Astrocyte of the cerebellum (primary cell): ENCODE measurements around the gene IL36RN.

Experiments
- DNase-seq: peaks from one replicate; pipeline ENCODE4 v3.0.0-alpha.2; 2011; ENCODE audit warnings: low read depth
- H3K4me3 ChIP-seq: 2 replicates; pipeline ENCODE4 v1.5.1; 2011; ENCODE audit warnings: mild to moderate bottlenecking, low read depth, low read length, moderate library complexity
- CTCF ChIP-seq: IDR thresholded peaks from 2 replicates; pipeline ENCODE4 v1.5.1; 2012; ENCODE audit warnings: low read length, low read depth, moderate library complexity, mild to moderate bottlenecking; ENCODE audit errors: missing control alignments
- in situ Hi-C: cut with HindIII; loops from 2 replicates; pipeline ENCODE4 v1.10.0; 2017; ENCODE audit warnings: low sequenced_read_pairs

The IL36RN gene

GRCh38 chr2:113102133-113102532 is 43.1 kb downstream of the IL36RN start:
- DNase-seq = no peak
- in situ Hi-C loops = no loop called here
- no peak overlapping the region for H3K4me3 ChIP-seq
- TF ChIP-seq CTCF = no peak

DNA sequence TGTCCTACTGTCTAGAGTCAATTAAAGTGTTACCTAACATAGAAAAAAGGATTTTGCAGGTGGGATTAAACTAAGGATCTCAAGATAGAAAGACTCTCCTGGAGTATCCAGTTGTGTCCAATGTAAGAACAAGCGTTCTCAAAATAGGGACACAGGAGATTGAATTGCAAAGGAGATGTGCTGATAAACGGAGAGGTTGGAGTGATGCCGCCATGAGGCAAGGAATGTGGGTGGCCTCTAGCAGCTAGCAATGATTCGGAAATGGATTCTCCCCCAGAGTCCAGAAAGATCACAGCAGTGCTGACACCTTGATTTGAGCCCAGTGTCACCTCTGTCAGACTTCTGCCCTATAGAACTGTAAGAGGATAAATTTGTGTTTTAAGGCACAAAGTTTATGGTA is 44.3 kb downstream of the IL36RN start:
- in situ Hi-C loops = no loop called here
- TF ChIP-seq CTCF = no peak
- no peak overlapping the region for H3K4me3 ChIP-seq
- no peak for DNase-seq

DNA sequence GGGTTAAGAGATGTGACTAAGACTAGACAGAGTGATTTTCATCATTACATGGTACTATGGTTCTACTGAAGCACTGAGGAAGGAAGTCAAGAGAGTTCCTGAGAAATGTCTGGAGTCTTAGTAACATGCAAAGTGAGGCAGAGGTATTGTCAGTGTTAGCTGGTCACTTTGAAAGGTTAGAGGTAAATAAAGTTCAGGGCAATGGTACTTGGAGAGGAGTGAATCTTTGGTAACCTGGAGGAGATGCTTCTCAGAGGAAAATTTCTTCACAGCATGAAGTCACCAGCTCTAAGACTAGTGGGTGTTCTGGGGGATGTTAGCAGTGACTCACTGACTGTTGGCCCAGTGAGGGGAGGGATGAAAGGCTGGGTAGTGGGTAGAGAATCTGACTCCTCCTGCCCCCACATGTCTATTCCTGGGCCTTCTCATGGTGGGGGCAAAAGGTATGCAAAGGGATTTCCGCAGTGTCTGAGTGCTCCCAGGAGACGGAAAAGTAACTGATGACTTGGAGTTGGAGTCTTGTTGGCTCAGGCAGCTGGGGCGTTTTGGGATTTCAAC is 45.1 kb downstream of the IL36RN start:
- in situ Hi-C loops = no loop called here
- no peak overlapping the region for H3K4me3 ChIP-seq
- no peak for DNase-seq
- TF ChIP-seq CTCF = no peak

DNA sequence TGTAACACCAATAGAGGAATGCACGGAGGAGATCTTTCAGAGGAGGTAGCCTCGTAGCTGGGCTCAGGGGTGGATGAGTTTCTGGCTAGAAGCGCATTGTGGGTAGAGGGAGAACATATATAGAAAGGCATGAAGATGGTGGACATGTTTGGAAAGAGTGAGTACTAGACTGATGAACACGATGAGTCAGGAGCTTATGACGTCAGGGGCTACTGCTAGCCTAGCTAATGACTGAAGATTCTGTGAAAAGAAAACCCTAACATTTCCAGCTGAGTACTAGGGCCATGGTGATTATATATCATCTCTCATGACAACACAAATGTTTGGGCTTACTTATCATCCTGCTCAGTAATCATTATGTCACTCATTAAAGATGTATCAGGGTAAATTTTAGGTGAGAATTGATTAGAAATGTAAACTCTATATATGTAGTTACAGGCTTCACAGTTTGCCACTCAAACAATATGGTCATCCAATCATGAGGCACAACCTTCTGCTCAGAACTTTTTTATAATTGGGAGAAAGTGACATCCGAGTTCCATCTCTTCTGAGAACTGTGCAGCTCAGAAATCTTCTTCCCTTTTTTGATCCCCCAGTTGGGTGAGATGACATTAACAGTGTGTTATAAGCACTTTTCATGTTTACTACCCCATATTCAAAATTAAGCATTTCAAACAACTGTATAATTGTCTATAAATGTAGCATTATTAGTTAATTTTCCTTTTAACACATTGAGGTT is 46.2 kb downstream of the IL36RN start:
- H3K4me3 ChIP-seq = no peak overlapping the region
- no peak for DNase-seq
- in situ Hi-C loops = no loop called here
- no peak for TF ChIP-seq CTCF

DNA sequence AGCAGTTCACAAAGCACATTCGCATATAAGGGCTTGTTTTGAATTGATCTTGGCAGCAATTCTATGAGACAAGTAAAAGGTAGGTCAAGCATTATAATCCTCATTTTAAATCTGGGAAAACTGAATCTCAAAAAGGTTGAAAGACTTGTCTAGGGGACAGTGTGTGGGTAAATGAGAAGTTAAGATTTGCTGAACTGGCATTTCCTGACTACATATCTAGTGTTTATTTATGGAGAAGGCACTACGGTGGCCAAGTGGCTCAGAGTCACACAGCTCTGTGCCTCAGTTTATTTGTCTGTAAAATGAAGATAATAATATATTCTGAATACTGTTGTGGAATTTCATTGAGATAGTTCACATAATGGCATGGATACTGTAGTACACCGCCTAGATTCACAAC is 52.1 kb downstream of the IL36RN start:
- DNase-seq = no peak
- in situ Hi-C loops = no loop called here
- no peak overlapping the region for H3K4me3 ChIP-seq
- no peak for TF ChIP-seq CTCF

DNA sequence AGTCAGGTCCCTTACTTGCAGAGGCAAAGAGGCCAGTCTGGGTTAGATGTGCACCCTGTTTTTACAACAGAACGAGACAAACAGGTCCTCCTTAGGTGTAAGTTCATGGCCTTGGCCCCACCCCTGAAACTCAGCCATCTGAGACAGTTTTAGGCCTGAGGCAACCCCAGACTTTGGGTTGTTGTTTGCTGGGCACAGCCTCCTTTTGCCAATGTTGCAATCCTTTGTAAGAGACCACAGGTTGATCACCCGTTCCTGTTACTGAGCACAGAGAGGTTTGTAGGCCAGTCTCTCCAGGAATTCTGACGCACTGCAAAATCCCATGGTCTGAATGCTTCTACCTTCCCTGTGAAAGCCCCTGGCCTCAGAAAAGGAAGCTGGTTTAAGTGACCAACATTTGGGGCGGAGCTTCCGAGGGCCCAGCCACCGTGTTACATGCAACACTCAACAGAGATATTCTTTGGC is 52.9 kb downstream of the IL36RN start:
- no peak for TF ChIP-seq CTCF
- no peak overlapping the region for H3K4me3 ChIP-seq
- DNase-seq = no peak
- in situ Hi-C loops = no loop called here
